SK-N-SH (cell line): Measurements from ENCODE around the gene PARK7. TPM values are rescaled to one million over a fixed set of nuclear protein-coding genes. Genes with fewer than 3 reads are reported as not detected.
A peak's percentile ranks its signal among the peaks of the same experiment; 100 is the strongest.

Source experiments
- CTCF ChIA-PET: fragments of 300-600, 350-600 bp; formaldehyde crosslinking; extraction: SDS; loops from one replicate; lab custom pipeline; 2021; lab: Yijun Ruan, JAX
- POLR2A ChIA-PET: fragments of 350-600 bp; sonication (Branson Sonifier 250); formaldehyde crosslinking; extraction: SDS; loops from one replicate; lab custom pipeline; 2020; ENCODE audit warnings: antibody characterized with exemption, inconsistent platforms; lab: Yijun Ruan, JAX
- DNase-seq: peaks from one replicate; pipeline ENCODE4 v3.0.0; 2012
- H2AFZ ChIP-seq: fragments of 200-600 bp; sonication (generic); 2 replicates; pipeline ENCODE4 v1.8.1; 2016; ENCODE audit warnings: antibody characterized with exemption, mild to moderate bottlenecking, low read depth
- H3F3A ChIP-seq: fragments of 200-600 bp; sonication (generic); replicated peaks from 2 replicates; pipeline ENCODE3; 2016; ENCODE audit warnings: antibody characterized with exemption, mild to moderate bottlenecking; ENCODE audit not compliant: insufficient read depth
- H3K27ac ChIP-seq, 2 experiments: fragments of 200-500 bp in 1 of 2; fragments of 200-600 bp in 1 of 2; sonication (Bioruptor generic) in 1 of 2; sonication (generic), shearing (Covaris generic) in 1 of 2; 2 replicates each; pipeline versions ENCODE4 v1.5.1 to v1.6.1; 2014 to 2016; ENCODE audit warnings: low read depth in 2 of 2, inconsistent platforms in 1 of 2, low read length in 1 of 2, mild to moderate bottlenecking in 1 of 2, mixed read lengths in 1 of 2
- H3K27me3 ChIP-seq: fragments of 200-600 bp; sonication (generic), shearing (Covaris generic); 2 replicates; pipeline ENCODE4 v1.6.1; 2016; ENCODE audit warnings: mixed run types; ENCODE audit not compliant: insufficient read depth
- H3K36me3 ChIP-seq, 2 experiments: fragments of 200-500 bp in 1 of 2; fragments of 200-600 bp in 1 of 2; sonication (Bioruptor generic) in 1 of 2; sonication (generic) in 1 of 2; replicated peaks in 1 of 2; 2 replicates each; pipeline versions ENCODE3 to v1.5.1; 2014 to 2016; ENCODE audit warnings: low read length in 1 of 2, mild to moderate bottlenecking in 1 of 2; ENCODE audit not compliant: insufficient read depth in 2 of 2, control insufficient read depth in 1 of 2
- H3K4me1 ChIP-seq, 2 experiments: fragments of 200-500 bp in 1 of 2; fragments of 200-600 bp in 1 of 2; sonication (Bioruptor generic) in 1 of 2; sonication (generic), shearing (Covaris generic) in 1 of 2; 2 replicates each; pipeline versions ENCODE4 v1.5.1 to v1.6.1; 2014 to 2016; ENCODE audit warnings: low read depth in 1 of 2, low read length in 1 of 2, mixed run types in 1 of 2; ENCODE audit not compliant: insufficient read depth in 2 of 2, control insufficient read depth in 1 of 2
- H3K4me2 ChIP-seq: fragments of 200-600 bp; sonication (generic), shearing (Covaris generic); 2 replicates; pipeline ENCODE4 v1.6.1; 2017; ENCODE audit warnings: mixed run types
- H3K4me3 ChIP-seq, 2 experiments: fragments of 200-500 bp in 1 of 2; fragments of 200-600 bp in 1 of 2; sonication (Bioruptor generic) in 1 of 2; sonication (generic), shearing (Covaris generic) in 1 of 2; 2 replicates each; pipeline versions ENCODE4 v1.5.1 to v1.8.1; 2014 to 2016; ENCODE audit warnings: low read depth in 2 of 2, inconsistent platforms in 1 of 2, low read length in 1 of 2, mild to moderate bottlenecking in 1 of 2, mixed read lengths in 1 of 2, moderate library complexity in 1 of 2
- H3K79me2 ChIP-seq: fragments of 200-600 bp; sonication (generic); 2 replicates; pipeline ENCODE4 v1.8.1; 2017; ENCODE audit warnings: mild to moderate bottlenecking; ENCODE audit not compliant: insufficient read depth
- H3K9ac ChIP-seq: fragments of 200-600 bp; sonication (generic); 2 replicates; pipeline ENCODE4 v1.6.1; 2017; ENCODE audit warnings: mixed run types
- H3K9me2 ChIP-seq: fragments of 200-600 bp; sonication (generic); 2 replicates; pipeline ENCODE4 v1.6.1; 2017; ENCODE audit warnings: mixed run types
- H3K9me3 ChIP-seq: fragments of 200-600 bp; sonication (generic); 2 replicates; pipeline ENCODE4 v1.6.1; 2017; ENCODE audit warnings: mixed run types, mild to moderate bottlenecking, moderate library complexity
- H4K20me1 ChIP-seq: fragments of 200-600 bp; sonication (generic); 2 replicates; pipeline ENCODE4 v1.6.1; 2017; ENCODE audit warnings: mild to moderate bottlenecking, mixed run types; ENCODE audit not compliant: insufficient read depth
- CHD2 ChIP-seq: fragments of 150-350 bp; IDR thresholded peaks from 2 replicates; pipeline ENCODE4 v1.6.1; 2018; ENCODE audit warnings: low read length; ENCODE audit not compliant: partially characterized antibody
- EP300 ChIP-seq, 2 experiments: IDR thresholded peaks; 2 replicates each; pipeline versions ENCODE4 v1.4.0 to v1.6.1; 2012; ENCODE audit warnings: borderline replicate concordance in 1 of 2, low read depth in 1 of 2, low read length in 1 of 2
- EZH2phosphoT487 ChIP-seq: fragments of 200-600 bp; sonication (generic); IDR thresholded peaks from 2 replicates; pipeline ENCODE4 v1.6.1; 2017; ENCODE audit warnings: low read depth, mixed run types, mild to moderate bottlenecking, antibody characterized with exemption, moderate library complexity, borderline replicate concordance
- MXI1 ChIP-seq: IDR thresholded peaks from 2 replicates; pipeline ENCODE4 v1.6.1; 2012; ENCODE audit warnings: mild to moderate bottlenecking, low read depth, low read length, improper control_type of control experiment
- NRF1 ChIP-seq: IDR thresholded peaks from 2 replicates; pipeline ENCODE4 v1.6.1; 2012; ENCODE audit warnings: low read depth, mild to moderate bottlenecking, low read length
- POLR2AphosphoS5 ChIP-seq: IDR thresholded peaks from 2 replicates; pipeline ENCODE4 v1.6.1; 2012; ENCODE audit warnings: low read depth, low read length
- RCOR1 ChIP-seq: fragments of 150-350 bp; IDR thresholded peaks from 2 replicates; pipeline ENCODE4 v1.6.1; 2017; ENCODE audit warnings: antibody characterized with exemption, low read length
- RFX5 ChIP-seq: IDR thresholded peaks from 2 replicates; pipeline ENCODE4 v1.6.1; 2012; ENCODE audit warnings: mild to moderate bottlenecking, improper control_type of control experiment, low read length
- SMC3 ChIP-seq: IDR thresholded peaks from 2 replicates; pipeline ENCODE4 v1.6.1; 2012; ENCODE audit warnings: low read depth, low read length, improper control_type of control experiment
- TCF12 ChIP-seq: IDR thresholded peaks from 2 replicates; pipeline ENCODE4 v1.4.0; 2012
- WGBS: methylation state at CpG from one replicate; pipeline ENCODE4 v1.1.6; 2017; ENCODE audit warnings: low lambda C conversion rate; 5-methylcytosine and 5-hydroxymethylcytosine counted together
- polyA plus RNA-seq, 3 experiments: library from polyadenylated mRNA; depleted of rRNA; stranded (reverse); fragments of >200 nt; gene quantifications; 2 replicates each; pipeline ENCODE4 v1.2.3, GENCODE V29; 2012
- TF ChIP-seq, protein P1 (sequence below): IDR thresholded peaks from 2 replicates; pipeline ENCODE4 v1.4.0; 2012; ENCODE audit warnings: low read depth, borderline replicate concordance
- TF ChIP-seq, protein P2 (sequence below): fragments of 150-350 bp; IDR thresholded peaks from 2 replicates; pipeline ENCODE4 v1.6.1; 2016; ENCODE audit warnings: mild to moderate bottlenecking, low read depth, low read length
- TF ChIP-seq, protein P3 (sequence below): IDR thresholded peaks from 2 replicates; pipeline ENCODE4 v1.6.1; 2012; ENCODE audit warnings: mild to moderate bottlenecking, low read depth, low read length, moderate library complexity
- TF ChIP-seq, protein P4 (sequence below): IDR thresholded peaks from 2 replicates; pipeline ENCODE4 v1.4.0; 2012; ENCODE audit warnings: low read depth

The PARK7 gene
- polyA plus RNA-seq, 1 of the 3 experiments (the other 2 are of a cell fraction) = 415 TPM

DNA sequence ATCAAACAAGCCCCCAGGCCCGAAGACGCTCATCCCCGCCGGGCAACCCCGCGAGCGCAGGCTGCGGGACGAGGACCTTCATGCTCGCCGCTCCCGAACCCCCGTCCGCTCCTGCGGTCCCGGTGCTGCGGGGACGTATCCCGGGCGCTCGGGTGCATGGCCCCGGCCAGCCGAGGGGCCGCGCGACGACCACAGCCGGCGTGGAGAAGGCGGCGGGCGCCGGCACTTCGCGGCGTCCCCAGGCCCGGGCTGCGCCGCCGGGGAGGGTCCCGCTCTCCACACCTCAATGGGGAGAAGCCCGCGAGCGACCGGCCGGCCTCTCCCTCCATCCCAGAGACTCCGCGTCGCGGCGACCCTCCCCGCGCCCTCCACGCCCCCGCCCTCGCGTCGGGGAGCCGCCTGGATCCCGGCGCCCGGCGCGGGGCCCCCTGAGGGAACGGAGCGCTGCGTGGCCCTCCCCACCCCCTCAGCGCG is 64.2 kb downstream of the PARK7 start:
- TF ChIP-seq NRF1 (no peak), TCF12 (no peak), RFX5 (no peak)
- TF ChIP-seq, protein P1, sequence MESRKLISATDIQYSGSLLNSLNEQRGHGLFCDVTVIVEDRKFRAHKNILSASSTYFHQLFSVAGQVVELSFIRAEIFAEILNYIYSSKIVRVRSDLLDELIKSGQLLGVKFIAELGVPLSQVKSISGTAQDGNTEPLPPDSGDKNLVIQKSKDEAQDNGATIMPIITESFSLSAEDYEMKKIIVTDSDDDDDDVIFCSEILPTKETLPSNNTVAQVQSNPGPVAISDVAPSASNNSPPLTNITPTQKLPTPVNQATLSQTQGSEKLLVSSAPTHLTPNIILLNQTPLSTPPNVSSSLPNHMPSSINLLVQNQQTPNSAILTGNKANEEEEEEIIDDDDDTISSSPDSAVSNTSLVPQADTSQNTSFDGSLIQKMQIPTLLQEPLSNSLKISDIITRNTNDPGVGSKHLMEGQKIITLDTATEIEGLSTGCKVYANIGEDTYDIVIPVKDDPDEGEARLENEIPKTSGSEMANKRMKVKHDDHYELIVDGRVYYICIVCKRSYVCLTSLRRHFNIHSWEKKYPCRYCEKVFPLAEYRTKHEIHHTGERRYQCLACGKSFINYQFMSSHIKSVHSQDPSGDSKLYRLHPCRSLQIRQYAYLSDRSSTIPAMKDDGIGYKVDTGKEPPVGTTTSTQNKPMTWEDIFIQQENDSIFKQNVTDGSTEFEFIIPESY = no peak
- TF ChIP-seq, protein P2, sequence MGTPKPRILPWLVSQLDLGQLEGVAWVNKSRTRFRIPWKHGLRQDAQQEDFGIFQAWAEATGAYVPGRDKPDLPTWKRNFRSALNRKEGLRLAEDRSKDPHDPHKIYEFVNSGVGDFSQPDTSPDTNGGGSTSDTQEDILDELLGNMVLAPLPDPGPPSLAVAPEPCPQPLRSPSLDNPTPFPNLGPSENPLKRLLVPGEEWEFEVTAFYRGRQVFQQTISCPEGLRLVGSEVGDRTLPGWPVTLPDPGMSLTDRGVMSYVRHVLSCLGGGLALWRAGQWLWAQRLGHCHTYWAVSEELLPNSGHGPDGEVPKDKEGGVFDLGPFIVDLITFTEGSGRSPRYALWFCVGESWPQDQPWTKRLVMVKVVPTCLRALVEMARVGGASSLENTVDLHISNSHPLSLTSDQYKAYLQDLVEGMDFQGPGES = no peak
- TF ChIP-seq, all 33 proteins: peak for 0
- Histone ChIP-seq H3K9me2 (no peaks in the 10 kb centered on the region), H3K36me3 (peaks cover 0 to 3% of the 10 kb centered on the region in 2 experiments), H3K79me2 (peaks cover 55% of the 10 kb centered on the region), H3K4me1 (peaks cover 12 to 40% of the 10 kb centered on the region in 2 experiments; a peak in 3 of 4 replicates), H3K4me3 (peak overlapping the region; percentile 89 to 90), H3K4me2 (peak overlapping the region; percentile 84), H3K9me3 (no peaks in the 10 kb centered on the region), H4K20me1 (peaks cover 40% of the 10 kb centered on the region), H3K27ac (peak overlapping the region; percentile 32 to 68; a peak in 3 of 4 replicates), H3F3A (peaks cover 36% of the 10 kb centered on the region), H2AFZ (no peak overlapping the region), H3K27me3 (no peaks in the 10 kb centered on the region), H3K9ac (peak overlapping the region; percentile 92)
- ChIA-PET CTCF (interaction anchor here (0.7 to 6.0 kb wide), 4 partner anchors 10 to 290 kb away, joined by 3 to 62 read pairs (median 16); no protein-coding TSS in a partner anchor), POLR2A (no interaction called here)
- WGBS = 0% methylated on average over 4 of the region's 69 CpGs
- DNase-seq = no peak

DNA sequence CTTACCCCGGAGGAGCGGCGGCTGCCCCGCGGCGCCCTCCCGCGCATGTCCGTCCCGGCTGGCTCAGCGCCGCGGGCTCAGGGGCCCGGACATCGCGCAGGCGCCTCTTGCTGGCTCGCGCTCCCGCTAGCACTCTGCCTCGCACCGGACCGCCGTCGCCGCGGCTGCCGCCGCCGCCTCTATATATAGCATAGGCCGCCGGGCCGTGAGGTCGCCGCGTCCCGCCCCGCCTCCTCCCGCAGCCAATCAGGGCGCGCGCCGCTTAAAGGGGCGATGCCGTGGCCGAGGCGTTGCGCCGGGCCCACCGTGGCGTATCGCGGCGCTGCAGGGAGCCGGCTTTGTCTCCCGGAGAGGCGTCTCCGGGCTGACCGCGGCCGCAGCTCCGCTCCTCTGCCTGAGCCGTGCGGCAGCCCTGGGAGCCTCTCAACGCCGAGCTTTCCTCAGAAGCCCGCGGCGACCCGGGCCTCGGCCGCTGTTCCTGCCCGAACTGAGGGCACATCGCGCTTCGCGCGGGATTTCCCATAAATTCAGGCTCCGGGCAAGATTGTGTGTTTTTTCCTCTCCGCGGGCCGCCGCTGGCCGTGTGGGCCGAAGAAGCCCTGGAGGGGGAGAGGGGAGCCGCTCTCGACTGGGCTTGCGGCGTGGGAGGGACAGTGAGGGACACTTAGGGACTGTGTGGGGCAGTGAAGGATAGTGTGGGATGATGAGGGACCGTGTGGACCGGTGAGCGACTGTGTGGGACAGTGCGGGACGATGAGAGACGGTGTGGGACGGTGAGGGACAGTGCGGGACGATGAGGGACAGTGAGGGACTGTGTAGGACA is 64.9 kb downstream of the PARK7 start, which contains the start of gene ERRFI1:
Gene ERRFI1 (minus strand): TSS at position 157 of the 823 bp plus-strand sequence. CDS start 10,690 bp downstream, outside the sequence.
- 25% methylated on average over 15 of the region's 98 CpGs for WGBS
- POLR2A ChIA-PET = no interaction called here
- H3K4me1 ChIP-seq = peaks cover 12 to 39% of the 10 kb centered on the region in 2 experiments; a peak in 3 of 4 replicates
- H3K9me3 ChIP-seq = no peaks in the 10 kb centered on the region
- H3K9ac ChIP-seq = peak within 1 kb of the TSS; percentile 92
- H3K4me2 ChIP-seq = peak within 1 kb of the TSS; percentile 92
- peaks cover 48% of the 10 kb centered on the region for H3K79me2 ChIP-seq
- CTCF ChIA-PET = interaction anchor here (6.0 kb wide), 1 partner anchor 289 kb away, joined by 62 read pairs; no protein-coding TSS in a partner anchor
- peak; percentile 98 for DNase-seq
- no peaks in the 10 kb centered on the region for H3K27me3 ChIP-seq
- peaks cover 29% of the 10 kb centered on the region for H3F3A ChIP-seq
- peaks cover 35% of the 10 kb centered on the region for H4K20me1 ChIP-seq
- H3K27ac ChIP-seq = peak within 1 kb of the TSS; percentile 68 to 89; a peak in 3 of 4 replicates
- peak within 1 kb of the TSS; percentile 90 for H2AFZ ChIP-seq
- H3K9me2 ChIP-seq = no peaks in the 10 kb centered on the region
- peaks cover 0 to 3% of the 10 kb centered on the region in 2 experiments for H3K36me3 ChIP-seq
- H3K4me3 ChIP-seq = peak within 1 kb of the TSS; percentile 89 to 90
- TF ChIP-seq CHD2 = peak; percentile 76
- 0 out of 2 replicates have a peak, but pooled peaks have one; percentile 6 for TF ChIP-seq RCOR1
- TF ChIP-seq, protein P3, sequence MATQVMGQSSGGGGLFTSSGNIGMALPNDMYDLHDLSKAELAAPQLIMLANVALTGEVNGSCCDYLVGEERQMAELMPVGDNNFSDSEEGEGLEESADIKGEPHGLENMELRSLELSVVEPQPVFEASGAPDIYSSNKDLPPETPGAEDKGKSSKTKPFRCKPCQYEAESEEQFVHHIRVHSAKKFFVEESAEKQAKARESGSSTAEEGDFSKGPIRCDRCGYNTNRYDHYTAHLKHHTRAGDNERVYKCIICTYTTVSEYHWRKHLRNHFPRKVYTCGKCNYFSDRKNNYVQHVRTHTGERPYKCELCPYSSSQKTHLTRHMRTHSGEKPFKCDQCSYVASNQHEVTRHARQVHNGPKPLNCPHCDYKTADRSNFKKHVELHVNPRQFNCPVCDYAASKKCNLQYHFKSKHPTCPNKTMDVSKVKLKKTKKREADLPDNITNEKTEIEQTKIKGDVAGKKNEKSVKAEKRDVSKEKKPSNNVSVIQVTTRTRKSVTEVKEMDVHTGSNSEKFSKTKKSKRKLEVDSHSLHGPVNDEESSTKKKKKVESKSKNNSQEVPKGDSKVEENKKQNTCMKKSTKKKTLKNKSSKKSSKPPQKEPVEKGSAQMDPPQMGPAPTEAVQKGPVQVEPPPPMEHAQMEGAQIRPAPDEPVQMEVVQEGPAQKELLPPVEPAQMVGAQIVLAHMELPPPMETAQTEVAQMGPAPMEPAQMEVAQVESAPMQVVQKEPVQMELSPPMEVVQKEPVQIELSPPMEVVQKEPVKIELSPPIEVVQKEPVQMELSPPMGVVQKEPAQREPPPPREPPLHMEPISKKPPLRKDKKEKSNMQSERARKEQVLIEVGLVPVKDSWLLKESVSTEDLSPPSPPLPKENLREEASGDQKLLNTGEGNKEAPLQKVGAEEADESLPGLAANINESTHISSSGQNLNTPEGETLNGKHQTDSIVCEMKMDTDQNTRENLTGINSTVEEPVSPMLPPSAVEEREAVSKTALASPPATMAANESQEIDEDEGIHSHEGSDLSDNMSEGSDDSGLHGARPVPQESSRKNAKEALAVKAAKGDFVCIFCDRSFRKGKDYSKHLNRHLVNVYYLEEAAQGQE = peak; percentile 51
- 0 out of 4 replicates have a peak, but pooled peaks of 1 of the 2 experiments have one; percentile 21 for TF ChIP-seq EP300 (IDR thresholded peaks at IDR 0.05; ENCODE audit: borderline replicate concordance in 1 of 2, low read depth in 1 of 2, low read length in 1 of 2)
- TF ChIP-seq POLR2AphosphoS5 = peak; percentile 98
- TF ChIP-seq MXI1 = peak; percentile 13; the same call in 1 of the 2 replicates
- TF ChIP-seq EZH2phosphoT487 = no peak
- TF ChIP-seq SMC3 = peak; percentile 11; the same call in 1 of the 2 replicates
- TF ChIP-seq, protein P1 = peak; percentile 76
- TF ChIP-seq, protein P4, sequence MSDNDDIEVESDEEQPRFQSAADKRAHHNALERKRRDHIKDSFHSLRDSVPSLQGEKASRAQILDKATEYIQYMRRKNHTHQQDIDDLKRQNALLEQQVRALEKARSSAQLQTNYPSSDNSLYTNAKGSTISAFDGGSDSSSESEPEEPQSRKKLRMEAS = peak; percentile 91; the same call in 1 of the 2 replicates
